Measurements from ENCODE around the gene SLC35F3.

Gene SLC35F3

GRCh38 chr1:233998891-233999290, 94.4 kb downstream of the SLC35F3 start:
- no peak overlapping the region for H2BK120ac ChIP-seq (ENCODE audit: low read depth, low read length)
- no peak overlapping the region for H3K4me2 ChIP-seq (ENCODE audit: insufficient read depth, low read length, poor library complexity, severe bottlenecking)
- no peak overlapping the region for H3K23ac ChIP-seq (ENCODE audit: low read depth, low read length, poor library complexity)
- WGBS, 2 donors (ENCODE audit: extremely low coverage in 2 of 2, insufficient read length in 2 of 2, insufficient replicate concordance in 1 of 2) = no CpG with 5 or more reads among the region's 6 CpGs
- H3K36me3 ChIP-seq (replicated peaks in 1 of 2; ENCODE audit: control insufficient read depth in 2 of 2, insufficient read depth in 2 of 2, low read length in 2 of 2) = no peaks in the 10 kb centered on the region
- H3K79me1 ChIP-seq (ENCODE audit: low read depth, low read length) = no peaks in the 10 kb centered on the region
- no peak overlapping the region for H4K8ac ChIP-seq (ENCODE audit: low read depth, low read length)
- H3K18ac ChIP-seq (ENCODE audit: low read length) = no peak overlapping the region
- no peak overlapping the region for H4K91ac ChIP-seq (ENCODE audit: low read depth, low read length, poor library complexity)
- H3K27ac ChIP-seq (replicated peaks; ENCODE audit: low read length) = no peak overlapping the region
- no peak overlapping the region for H3K4me3 ChIP-seq (ENCODE audit: low read length in 2 of 2)
- H3K27me3 ChIP-seq (ENCODE audit: control insufficient read depth in 3 of 3, insufficient read depth in 3 of 3, low read depth in 1 of 3, low read length in 3 of 3) = no peaks in the 10 kb centered on the region
- H2AK5ac ChIP-seq (ENCODE audit: low read depth, low read length) = no peak overlapping the region
- no peak overlapping the region for H3K14ac ChIP-seq (ENCODE audit: low read length)
- H3K9ac ChIP-seq (ENCODE audit: low read depth, low read length, poor library complexity) = no peak overlapping the region
- H2BK5ac ChIP-seq (ENCODE audit: low read length) = no peak overlapping the region
- no peak overlapping the region for H2BK15ac ChIP-seq (ENCODE audit: low read length)
- no peaks in the 10 kb centered on the region for H3K9me3 ChIP-seq (replicated peaks in 1 of 2; ENCODE audit: control insufficient read depth in 2 of 2, insufficient read depth in 1 of 2, low read depth in 1 of 2, low read length in 2 of 2)
- no peak overlapping the region for H3K4ac ChIP-seq (ENCODE audit: low read length)
- peaks cover 0 to 15% of the 10 kb centered on the region in 2 donors for H3K4me1 ChIP-seq (ENCODE audit: control insufficient read depth in 2 of 2, insufficient read depth in 1 of 2, low read depth in 1 of 2, low read length in 2 of 2)
- H2AFZ ChIP-seq (ENCODE audit: low read length) = no peak overlapping the region
- no peak overlapping the region for H2BK12ac ChIP-seq (ENCODE audit: low read length)
- DNase-seq (ENCODE audit: low spot score) = no peak

- Histone ChIP-seq H2AK5ac (ENCODE audit: low read depth, low read length) (no peak overlapping the region), H3K27ac (replicated peaks; ENCODE audit: low read length) (no peak overlapping the region), H3K36me3 (replicated peaks in 1 of 2; ENCODE audit: control insufficient read depth in 2 of 2, insufficient read depth in 2 of 2, low read length in 2 of 2) (no peaks in the 10 kb centered on the region), H4K91ac (ENCODE audit: low read depth, low read length, poor library complexity) (no peak overlapping the region), H2BK12ac (ENCODE audit: low read length) (no peak overlapping the region), H2BK15ac (ENCODE audit: low read length) (no peak overlapping the region), H3K27me3 (ENCODE audit: control insufficient read depth in 3 of 3, insufficient read depth in 3 of 3, low read depth in 1 of 3, low read length in 3 of 3) (no peaks in the 10 kb centered on the region), H3K23ac (ENCODE audit: low read depth, low read length, poor library complexity) (no peak overlapping the region), H3K4me3 (ENCODE audit: low read length in 2 of 2) (no peak overlapping the region), H3K4ac (ENCODE audit: low read length) (no peak overlapping the region), H3K9ac (ENCODE audit: low read depth, low read length, poor library complexity) (no peak overlapping the region), H2BK120ac (ENCODE audit: low read depth, low read length) (no peak overlapping the region), H3K9me3 (replicated peaks in 1 of 2; ENCODE audit: control insufficient read depth in 2 of 2, insufficient read depth in 1 of 2, low read depth in 1 of 2, low read length in 2 of 2) (no peaks in the 10 kb centered on the region), H4K8ac (ENCODE audit: low read depth, low read length) (no peak overlapping the region), H3K14ac (ENCODE audit: low read length) (no peak overlapping the region), H3K4me2 (ENCODE audit: insufficient read depth, low read length, poor library complexity, severe bottlenecking) (no peak overlapping the region), H3K4me1 (ENCODE audit: control insufficient read depth in 2 of 2, insufficient read depth in 1 of 2, low read depth in 1 of 2, low read length in 2 of 2) (peaks cover 0 to 15% of the 10 kb centered on the region in 2 donors), H2BK5ac (ENCODE audit: low read length) (no peak overlapping the region), H3K18ac (ENCODE audit: low read length) (no peak overlapping the region), H3K79me1 (ENCODE audit: low read depth, low read length) (no peaks in the 10 kb centered on the region), H2AFZ (ENCODE audit: low read length) (peak overlapping the region; percentile 52)
- no peak for DNase-seq (ENCODE audit: low spot score)
- WGBS, 2 donors (ENCODE audit: extremely low coverage in 2 of 2, insufficient read length in 2 of 2, insufficient replicate concordance in 1 of 2) = no CpG with 5 or more reads among the region's 5 CpGs
Measured at GRCh38 chr1:234000557-234001041, 96.1 kb downstream of the SLC35F3 start.

GRCh38 chr1:234001817-234002216, 97.3 kb downstream of the SLC35F3 start:
- H2AFZ ChIP-seq (ENCODE audit: low read length) = no peak overlapping the region
- no peaks in the 10 kb centered on the region for H3K36me3 ChIP-seq (replicated peaks in 1 of 2; ENCODE audit: control insufficient read depth in 2 of 2, insufficient read depth in 2 of 2, low read length in 2 of 2)
- DNase-seq (ENCODE audit: low spot score) = no peak
- H3K4ac ChIP-seq (ENCODE audit: low read length) = no peak overlapping the region
- H3K14ac ChIP-seq (ENCODE audit: low read length) = no peak overlapping the region
- no peak overlapping the region for H3K27ac ChIP-seq (replicated peaks; ENCODE audit: low read length)
- H3K23ac ChIP-seq (ENCODE audit: low read depth, low read length, poor library complexity) = no peak overlapping the region
- H4K8ac ChIP-seq (ENCODE audit: low read depth, low read length) = no peak overlapping the region
- no peak overlapping the region for H3K9ac ChIP-seq (ENCODE audit: low read depth, low read length, poor library complexity)
- no peak overlapping the region for H2BK5ac ChIP-seq (ENCODE audit: low read length)
- no peak overlapping the region for H2BK15ac ChIP-seq (ENCODE audit: low read length)
- no peak overlapping the region for H3K18ac ChIP-seq (ENCODE audit: low read length)
- H4K91ac ChIP-seq (ENCODE audit: low read depth, low read length, poor library complexity) = no peak overlapping the region
- no peaks in the 10 kb centered on the region for H3K9me3 ChIP-seq (replicated peaks in 1 of 2; ENCODE audit: control insufficient read depth in 2 of 2, insufficient read depth in 1 of 2, low read depth in 1 of 2, low read length in 2 of 2)
- no peak overlapping the region for H2BK120ac ChIP-seq (ENCODE audit: low read depth, low read length)
- H3K27me3 ChIP-seq (ENCODE audit: control insufficient read depth in 3 of 3, insufficient read depth in 3 of 3, low read depth in 1 of 3, low read length in 3 of 3) = no peaks in the 10 kb centered on the region
- H3K4me3 ChIP-seq (ENCODE audit: low read length in 2 of 2) = no peak overlapping the region
- H3K4me1 ChIP-seq (ENCODE audit: control insufficient read depth in 2 of 2, insufficient read depth in 1 of 2, low read depth in 1 of 2, low read length in 2 of 2) = peaks cover 0 to 15% of the 10 kb centered on the region in 2 donors
- no peak overlapping the region for H2BK12ac ChIP-seq (ENCODE audit: low read length)
- no peaks in the 10 kb centered on the region for H3K79me1 ChIP-seq (ENCODE audit: low read depth, low read length)
- H2AK5ac ChIP-seq (ENCODE audit: low read depth, low read length) = no peak overlapping the region
- no peak overlapping the region for H3K4me2 ChIP-seq (ENCODE audit: insufficient read depth, low read length, poor library complexity, severe bottlenecking)

- no peak overlapping the region for H2BK120ac ChIP-seq (ENCODE audit: low read depth, low read length)
- no peak overlapping the region for H2BK12ac ChIP-seq (ENCODE audit: low read length)
- H3K4me1 ChIP-seq (ENCODE audit: control insufficient read depth in 2 of 2, insufficient read depth in 1 of 2, low read depth in 1 of 2, low read length in 2 of 2) = peaks cover 0 to 8% of the 10 kb centered on the region in 2 donors
- H3K23ac ChIP-seq (ENCODE audit: low read depth, low read length, poor library complexity) = no peak overlapping the region
- no peak overlapping the region for H3K4me3 ChIP-seq (ENCODE audit: low read length in 2 of 2)
- H3K14ac ChIP-seq (ENCODE audit: low read length) = no peak overlapping the region
- H2BK15ac ChIP-seq (ENCODE audit: low read length) = no peak overlapping the region
- no peak overlapping the region for H3K18ac ChIP-seq (ENCODE audit: low read length)
- no peak overlapping the region for H3K27ac ChIP-seq (replicated peaks; ENCODE audit: low read length)
- H3K27me3 ChIP-seq (ENCODE audit: control insufficient read depth in 3 of 3, insufficient read depth in 3 of 3, low read depth in 1 of 3, low read length in 3 of 3) = no peaks in the 10 kb centered on the region
- no peaks in the 10 kb centered on the region for H3K9me3 ChIP-seq (replicated peaks in 1 of 2; ENCODE audit: control insufficient read depth in 2 of 2, insufficient read depth in 1 of 2, low read depth in 1 of 2, low read length in 2 of 2)
- no peak overlapping the region for H2AK5ac ChIP-seq (ENCODE audit: low read depth, low read length)
- H4K8ac ChIP-seq (ENCODE audit: low read depth, low read length) = no peak overlapping the region
- H2BK5ac ChIP-seq (ENCODE audit: low read length) = no peak overlapping the region
- H4K91ac ChIP-seq (ENCODE audit: low read depth, low read length, poor library complexity) = no peak overlapping the region
- H3K4me2 ChIP-seq (ENCODE audit: insufficient read depth, low read length, poor library complexity, severe bottlenecking) = no peak overlapping the region
- DNase-seq (ENCODE audit: low spot score) = no peak
- H3K36me3 ChIP-seq (replicated peaks in 1 of 2; ENCODE audit: control insufficient read depth in 2 of 2, insufficient read depth in 2 of 2, low read length in 2 of 2) = no peaks in the 10 kb centered on the region
- H3K4ac ChIP-seq (ENCODE audit: low read length) = no peak overlapping the region
- H3K79me1 ChIP-seq (ENCODE audit: low read depth, low read length) = no peaks in the 10 kb centered on the region
- no peak overlapping the region for H3K9ac ChIP-seq (ENCODE audit: low read depth, low read length, poor library complexity)
- no peak overlapping the region for H2AFZ ChIP-seq (ENCODE audit: low read length)
Measured at GRCh38 chr1:234004591-234004990, 100.1 kb downstream of the SLC35F3 start.

All from neuronal stem cell (in vitro differentiated cells).